AG09319 (cell line): ENCODE measurements around the gene PHF5A.
"Not testable (repeated sequence)": the region's sequence is repeated elsewhere in the genome, so short reads cannot be mapped to it uniquely, and the experiment has no call there.

Experiments
- DNase-seq: peaks from one replicate; pipeline ENCODE4 v3.0.0-alpha.2; 2010; ENCODE audit warnings: low read depth; ENCODE audit errors: extremely low read depth
- CTCF ChIP-seq: IDR thresholded peaks from 2 replicates; pipeline ENCODE4 v1.5.1; 2011; ENCODE audit warnings: low read depth, mild to moderate bottlenecking, inconsistent platforms, low read length, moderate library complexity

Gene PHF5A

GRCh38 chr22:41435560-41435959, 32.9 kb downstream of the PHF5A start:
- no peak for DNase-seq
- TF ChIP-seq CTCF = no peak

- not testable (repeated sequence) for DNase-seq
These were observed 34.0 kb downstream of the PHF5A start for GRCh38 chr22:41434361-41435003.

- not testable (repeated sequence) for DNase-seq
These were observed 35.0 kb downstream of the PHF5A start for GRCh38 chr22:41433480-41433879.

GRCh38 chr22:41431656-41432055, 36.8 kb downstream of the PHF5A start:
- no peak for DNase-seq
- no peak for TF ChIP-seq CTCF

GRCh38 chr22:41429951-41430332, 38.5 kb downstream of the PHF5A start:
- no peak for TF ChIP-seq CTCF
- no peak for DNase-seq

- DNase-seq = no peak
These were observed 39.1 kb downstream of the PHF5A start for GRCh38 chr22:41429232-41429950.

GRCh38 chr22:41425660-41426365, 42.7 kb downstream of the PHF5A start:
- no peak for DNase-seq
- no peak for TF ChIP-seq CTCF

More at GRCh38 chr22:41429232-41429950, 39.1 kb downstream of the PHF5A start:
- TF ChIP-seq CTCF = no peak

GRCh38 chr22:41418717-41419116, 49.8 kb downstream of the PHF5A start:
- no peak for TF ChIP-seq CTCF
- no peak for DNase-seq
